ENCODE measurements around the gene ST6GALNAC2. TPM values are rescaled to one million over a fixed set of nuclear protein-coding genes. Genes with fewer than 3 reads are reported as not detected.
"Not testable (repeated sequence)": the region's sequence is repeated elsewhere in the genome, so short reads cannot be mapped to it uniquely, and the experiment has no call there.

Gene ST6GALNAC2
- total and polyA plus RNA-seq, 12 donors = 1.5 to 8.4 (median 5.7) TPM

GRCh38 chr17:76534831-76535732, 50.6 kb downstream of the ST6GALNAC2 start:
- no peaks in the 10 kb centered on the region for H3K36me3 ChIP-seq
- TF ChIP-seq CTCF (IDR thresholded peaks at IDR 0.05) = no peak
- intact Hi-C loops (cut with DNase I) = no loop called here
- H3K27ac ChIP-seq = peak overlapping the region in 9 of 10 donors; percentile 52 to 89 (median 81)
- peaks cover 22 to 79% (median 45%) of the 10 kb centered on the region in 9 donors for H3K4me1 ChIP-seq
- WGBS, 2 donors = 76 to 81% methylated on average over 7 of the region's 7 CpGs
- peaks cover 0 to 39% (median 0%) of the 10 kb centered on the region in 7 donors for H3K27me3 ChIP-seq
- no peak for ATAC-seq
- H3K4me3 ChIP-seq = peak overlapping the region in 9 of 10 donors; percentile 45 to 64 (median 58)
- DNase-seq = peak in 1 of 2 donors; percentile 23
- H3K9me3 ChIP-seq = no peaks in the 10 kb centered on the region

GRCh38 chr17:76533640-76534359, 51.9 kb downstream of the ST6GALNAC2 start:
- intact Hi-C loops (cut with DNase I); H3K9me3 ChIP-seq; H3K36me3 ChIP-seq; ATAC-seq; DNase-seq: not testable (repeated sequence)
- 90 to 93% methylated on average over 9 of the region's 9 CpGs for WGBS, 2 donors
- Histone ChIP-seq H3K27ac (peak overlapping the region in 3 of 10 donors; percentile 9 to 85 (median 71)), H3K4me1 (peaks cover 33 to 80% (median 51%) of the 10 kb centered on the region in 9 donors), H3K27me3 (peaks cover 0 to 27% (median 0%) of the 10 kb centered on the region in 7 donors), H3K4me3 (peak overlapping the region in 2 of 10 donors; percentile 58 to 64)

- Histone ChIP-seq H3K27ac (peak overlapping the region in 9 of 10 donors; percentile 93 to 99 (median 96)), H3K4me3 (no peak overlapping the region), H3K27me3 (peaks cover 0 to 12% (median 0%) of the 10 kb centered on the region in 7 donors), H3K9me3 (no peaks in the 10 kb centered on the region), H3K4me1 (peaks cover 39 to 86% (median 58%) of the 10 kb centered on the region in 9 donors), H3K36me3 (no peaks in the 10 kb centered on the region)
- no peak for ATAC-seq
- DNase-seq = no peak
- intact Hi-C loops (cut with DNase I) = no loop called here
- WGBS, 2 donors = 74 to 79% methylated on average over 8 of the region's 8 CpGs
- TF ChIP-seq CTCF (IDR thresholded peaks at IDR 0.05) = no peak
Observed at GRCh38 chr17:76532072-76532651, 53.5 kb downstream of the ST6GALNAC2 start.

GRCh38 chr17:76531486-76532038, 54.1 kb downstream of the ST6GALNAC2 start:
- ATAC-seq (no peak), DNase-seq (no peak)
- intact Hi-C loops (cut with DNase I) = no loop called here
- H3K4me1 ChIP-seq = peaks cover 39 to 83% (median 60%) of the 10 kb centered on the region in 9 donors
- H3K27me3 ChIP-seq = peaks cover 0 to 6% (median 0%) of the 10 kb centered on the region in 7 donors
- peak overlapping the region in 1 of 10 donors; percentile 25 for H3K4me3 ChIP-seq
- no peaks in the 10 kb centered on the region for H3K36me3 ChIP-seq
- peak overlapping the region; percentile 93 to 99 (median 96) for H3K27ac ChIP-seq
- TF ChIP-seq CTCF (IDR thresholded peaks at IDR 0.05) = no peak
- 74 to 82% methylated on average over 18 of the region's 18 CpGs for WGBS, 2 donors
- H3K9me3 ChIP-seq = no peaks in the 10 kb centered on the region
